Measurements from ENCODE around the gene CAMK1D.
A peak's percentile ranks its signal among the peaks of the same experiment; 100 is the strongest.

DNA sequence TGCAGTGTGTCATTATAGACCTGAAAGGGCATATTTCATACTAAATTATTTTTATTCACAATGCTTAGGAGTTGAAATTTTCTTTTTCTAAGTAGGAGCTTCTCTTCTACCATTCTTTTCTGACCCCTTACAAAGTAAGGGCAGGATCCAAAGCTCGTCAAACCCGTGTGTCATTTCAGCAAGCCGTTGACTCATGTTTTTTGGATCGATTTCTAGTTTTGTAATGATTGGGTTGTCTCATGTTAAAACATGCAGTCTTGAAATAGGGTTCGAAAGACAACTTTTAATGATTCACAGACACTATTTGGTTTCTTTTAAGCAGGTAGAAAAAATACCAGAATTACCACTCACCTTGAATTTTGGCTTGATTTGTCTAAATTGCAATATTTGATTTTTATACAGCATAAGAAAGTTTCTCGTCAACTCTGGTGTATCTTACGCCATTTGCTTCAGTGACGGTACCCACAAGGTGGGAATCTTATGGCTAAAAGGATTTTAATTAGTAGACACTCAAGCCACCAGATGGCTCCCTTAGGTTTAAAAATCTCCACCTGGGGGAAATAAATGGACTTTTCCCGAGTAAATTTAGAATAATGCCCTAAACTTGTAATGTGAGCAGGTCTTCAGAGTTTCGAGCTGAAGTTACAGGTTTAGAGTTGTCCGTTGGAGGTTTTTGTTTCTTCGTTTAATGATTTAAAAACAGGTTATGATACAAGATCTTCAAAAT lies 368.8 kb downstream of the CAMK1D start:
- TF ChIP-seq, protein P1, sequence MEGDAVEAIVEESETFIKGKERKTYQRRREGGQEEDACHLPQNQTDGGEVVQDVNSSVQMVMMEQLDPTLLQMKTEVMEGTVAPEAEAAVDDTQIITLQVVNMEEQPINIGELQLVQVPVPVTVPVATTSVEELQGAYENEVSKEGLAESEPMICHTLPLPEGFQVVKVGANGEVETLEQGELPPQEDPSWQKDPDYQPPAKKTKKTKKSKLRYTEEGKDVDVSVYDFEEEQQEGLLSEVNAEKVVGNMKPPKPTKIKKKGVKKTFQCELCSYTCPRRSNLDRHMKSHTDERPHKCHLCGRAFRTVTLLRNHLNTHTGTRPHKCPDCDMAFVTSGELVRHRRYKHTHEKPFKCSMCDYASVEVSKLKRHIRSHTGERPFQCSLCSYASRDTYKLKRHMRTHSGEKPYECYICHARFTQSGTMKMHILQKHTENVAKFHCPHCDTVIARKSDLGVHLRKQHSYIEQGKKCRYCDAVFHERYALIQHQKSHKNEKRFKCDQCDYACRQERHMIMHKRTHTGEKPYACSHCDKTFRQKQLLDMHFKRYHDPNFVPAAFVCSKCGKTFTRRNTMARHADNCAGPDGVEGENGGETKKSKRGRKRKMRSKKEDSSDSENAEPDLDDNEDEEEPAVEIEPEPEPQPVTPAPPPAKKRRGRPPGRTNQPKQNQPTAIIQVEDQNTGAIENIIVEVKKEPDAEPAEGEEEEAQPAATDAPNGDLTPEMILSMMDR (conservative IDR thresholded peaks at IDR 0.05): 0 out of 2 replicates have a peak, but pooled peaks have one; percentile 24
- TF ChIP-seq EZH2 (IDR thresholded peaks at IDR 0.05; ENCODE audit: low read depth): no peak

Measured in PC-9 (cell line).